Gastrocnemius medialis (tissue), 4 donors: ENCODE measurements around the gene FCRL4. TPM values are rescaled to one million over a fixed set of nuclear protein-coding genes. Genes with fewer than 3 reads are reported as not detected.

Experiments used
- ATAC-seq, 2 donors: fragments of 150-250 bp; one replicate each; pipeline ENCODE4 v1.9.1; 2016
- DNase-seq, 2 donors: peaks; one replicate each; pipeline ENCODE4 v3.0.0-alpha.2; 2019
- H3K27ac ChIP-seq, 4 donors: fragments of 200-600 bp; sonication (generic); 1 replicate in 1 of 4; 2 replicates in 3 of 4; pipeline ENCODE4 v1.5.1; 2016 to 2018; ENCODE audit warnings: mild to moderate bottlenecking in 2 of 4, moderate library complexity in 1 of 4
- H3K27me3 ChIP-seq, 3 donors: fragments of 200-600 bp; sonication (generic) in 2 of 3; 1 replicate in 1 of 3; 2 replicates in 2 of 3; pipeline versions ENCODE4 v1.5.1 to v1.6.0; 2016 to 2019; ENCODE audit warnings: mild to moderate bottlenecking in 1 of 3, moderate library complexity in 1 of 3
- H3K36me3 ChIP-seq, 2 donors: fragments of 200-600 bp; sonication (generic) in 1 of 2; one replicate each; pipeline ENCODE4 v1.5.1; 2017 to 2018
- H3K4me1 ChIP-seq, 2 donors: fragments of 200-600 bp; sonication (generic) in 1 of 2; one replicate each; pipeline ENCODE4 v1.5.1; 2016 to 2017; ENCODE audit warnings: mild to moderate bottlenecking in 2 of 2
- H3K4me3 ChIP-seq, 4 donors: fragments of 200-600 bp; sonication (generic) in 3 of 4; 1 replicate in 1 of 4; 2 replicates in 3 of 4; pipeline ENCODE4 v1.5.1; 2016 to 2019; ENCODE audit warnings: mild to moderate bottlenecking in 2 of 4
- H3K9me3 ChIP-seq, 3 donors: fragments of 200-600 bp; sonication (generic) in 2 of 3; 1 replicate in 1 of 3; 2 replicates in 2 of 3; pipeline ENCODE4 v1.5.1; 2016 to 2019
- CTCF ChIP-seq, 5 experiments: fragments of 450-650 bp in 3 of 5; fragments of 200-600 bp in 2 of 5; sonication (generic) in 2 of 5; IDR thresholded peaks in 4 of 5; conservative IDR thresholded peaks in 1 of 5; 1 replicate in 4 of 5; 2 replicates in 1 of 5; pipeline ENCODE4 v1.5.1; 2016 to 2019; ENCODE audit warnings: antibody characterized with exemption in 5 of 5, mild to moderate bottlenecking in 3 of 5, moderate library complexity in 3 of 5
- POLR2A ChIP-seq, 2 donors: fragments of 450-650 bp; IDR thresholded peaks; one replicate each; pipeline ENCODE4 v1.6.1; 2017; ENCODE audit warnings: antibody characterized with exemption in 2 of 2, mild to moderate bottlenecking in 2 of 2, moderate library complexity in 2 of 2
- in situ Hi-C, 4 donors: fragments of 200-750 bp; cut with MboI; loops; one replicate each; pipeline versions ENCODE4 v1.15.0 to v1.8.0; 2017; ENCODE audit warnings: low sequenced_read_pairs in 4 of 4
- intact Hi-C: fragments of 100-400 bp; cut with DNase I; formaldehyde crosslinking; loops from one replicate; pipeline ENCODE4 v1.15.1; 2023; ENCODE audit warnings: low total_unique reads
- total RNA-seq, 4 donors: library from RNA; depleted of rRNA; stranded (reverse); fragments of >200 nt; gene quantifications; one replicate each; pipeline versions ENCODE4 v1.1.0 to v1.2.3, GENCODE V29; 2016

Gene FCRL4
- total RNA-seq, 4 donors from 2014 or later: not detected

- H3K27me3 ChIP-seq: no peaks in the 10 kb centered on the region
- no peak overlapping the region for H3K4me3 ChIP-seq
- H3K4me1 ChIP-seq: no peaks in the 10 kb centered on the region
- no peaks in the 10 kb centered on the region for H3K36me3 ChIP-seq
- ATAC-seq (no peak), DNase-seq (no peak)
- intact Hi-C loops (no loop called here), in situ Hi-C loops (no loop called here)
- H3K9me3 ChIP-seq: no peaks in the 10 kb centered on the region
- no peak overlapping the region for H3K27ac ChIP-seq
- TF ChIP-seq POLR2A (IDR thresholded peaks at IDR 0.05) (no peak), CTCF (IDR thresholded peaks at IDR 0.05 in 4 of 5, conservative IDR thresholded peaks at IDR 0.05 in 1 of 5) (no peak)
Observed at GRCh38 chr1:157628773-157629172, 30.9 kb upstream of the FCRL4 start.

GRCh38 chr1:157626099-157626498, 28.2 kb upstream of the FCRL4 start:
- Histone ChIP-seq H3K4me3 (no peak overlapping the region), H3K4me1 (no peaks in the 10 kb centered on the region), H3K9me3 (no peaks in the 10 kb centered on the region), H3K27me3 (no peaks in the 10 kb centered on the region), H3K36me3 (no peaks in the 10 kb centered on the region), H3K27ac (no peak overlapping the region)
- DNase-seq: no peak
- no peak for ATAC-seq
- no peak for TF ChIP-seq POLR2A (IDR thresholded peaks at IDR 0.05)
- TF ChIP-seq CTCF (IDR thresholded peaks at IDR 0.05 in 4 of 5, conservative IDR thresholded peaks at IDR 0.05 in 1 of 5): no peak
- intact Hi-C loops: no loop called here
- in situ Hi-C loops: no loop called here

- no peak for DNase-seq
- in situ Hi-C loops: no loop called here
- H3K27me3 ChIP-seq: no peaks in the 10 kb centered on the region
- H3K4me1 ChIP-seq: no peaks in the 10 kb centered on the region
- no peak for ATAC-seq
- H3K4me3 ChIP-seq: no peak overlapping the region
- H3K9me3 ChIP-seq: no peaks in the 10 kb centered on the region
- H3K36me3 ChIP-seq: no peaks in the 10 kb centered on the region
- H3K27ac ChIP-seq: no peak overlapping the region
- TF ChIP-seq CTCF (IDR thresholded peaks at IDR 0.05 in 4 of 5, conservative IDR thresholded peaks at IDR 0.05 in 1 of 5) (no peak), POLR2A (IDR thresholded peaks at IDR 0.05) (no peak)
- intact Hi-C loops: no loop called here
Observed at GRCh38 chr1:157624471-157624870, 26.6 kb upstream of the FCRL4 start.

GRCh38 chr1:157622471-157622870, 24.6 kb upstream of the FCRL4 start:
- Histone ChIP-seq H3K4me3 (no peak overlapping the region), H3K27ac (no peak overlapping the region), H3K36me3 (no peaks in the 10 kb centered on the region), H3K4me1 (no peaks in the 10 kb centered on the region), H3K9me3 (no peaks in the 10 kb centered on the region), H3K27me3 (no peaks in the 10 kb centered on the region)
- DNase-seq (no peak), ATAC-seq (no peak)
- TF ChIP-seq CTCF (IDR thresholded peaks at IDR 0.05 in 4 of 5, conservative IDR thresholded peaks at IDR 0.05 in 1 of 5) (no peak), POLR2A (IDR thresholded peaks at IDR 0.05) (no peak)
- in situ Hi-C loops: no loop called here
- intact Hi-C loops: no loop called here

GRCh38 chr1:157618190-157618589, 20.3 kb upstream of the FCRL4 start:
- no peak for ATAC-seq
- TF ChIP-seq CTCF (IDR thresholded peaks at IDR 0.05 in 4 of 5, conservative IDR thresholded peaks at IDR 0.05 in 1 of 5) (no peak), POLR2A (IDR thresholded peaks at IDR 0.05) (no peak)

More at GRCh38 chr1:157618190-157618589, 20.3 kb upstream of the FCRL4 start:
- H3K4me1 ChIP-seq: no peaks in the 10 kb centered on the region
- no peak overlapping the region for H3K27ac ChIP-seq
- DNase-seq: no peak
- in situ Hi-C loops: no loop called here
- no peaks in the 10 kb centered on the region for H3K27me3 ChIP-seq
- H3K9me3 ChIP-seq: no peaks in the 10 kb centered on the region
- no peak overlapping the region for H3K4me3 ChIP-seq
- H3K36me3 ChIP-seq: no peaks in the 10 kb centered on the region
- intact Hi-C loops: no loop called here
